Measurements from ENCODE around the gene MGAT4C.
"Not testable (repeated sequence)": the region's sequence is repeated elsewhere in the genome, so short reads cannot be mapped to it uniquely, and the experiment has no call there.

The MGAT4C gene

DNA sequence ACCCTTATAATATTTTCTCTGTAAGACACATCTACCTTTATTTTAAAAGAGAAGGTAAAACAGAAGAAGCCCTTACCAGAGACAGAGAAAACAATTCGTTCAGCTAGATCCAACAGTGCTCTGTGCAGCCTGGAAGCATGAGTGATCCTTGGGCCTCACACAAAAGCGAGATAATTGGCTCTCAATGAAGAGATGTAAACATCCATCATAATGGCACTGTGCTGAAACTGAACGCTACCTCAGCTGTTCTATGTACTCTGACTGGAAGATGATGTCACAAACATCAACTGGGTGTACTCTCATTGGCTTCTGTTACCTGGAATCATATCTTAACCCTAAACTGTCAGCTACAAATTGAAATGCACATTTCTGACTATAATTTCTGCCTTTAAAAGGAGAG, at the start of gene MGAT4C:
Gene MGAT4C (minus strand): TSS at position 229 of the 400 bp plus-strand sequence.
- no peak for DNase-seq

DNA sequence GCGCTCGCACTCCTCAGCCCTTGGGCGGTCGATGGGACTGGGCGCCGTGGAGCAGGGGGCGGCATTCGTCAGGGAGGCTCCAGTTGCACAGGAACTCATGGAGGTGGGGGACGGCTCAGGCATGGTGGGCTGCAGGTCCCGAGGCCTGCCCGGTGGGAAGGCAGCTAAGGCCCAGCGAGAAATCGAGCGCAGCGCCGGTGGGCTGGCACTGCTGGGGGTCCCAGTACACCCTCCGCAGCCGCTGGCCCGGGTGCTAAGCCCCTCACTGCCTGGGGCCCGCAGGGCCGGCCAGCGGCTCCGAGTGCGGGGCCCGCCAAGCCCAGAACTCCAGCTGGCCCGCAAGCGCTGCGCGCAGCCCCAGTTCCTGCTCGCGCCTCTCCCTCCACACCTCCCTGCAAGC, 40.2 kb upstream of the MGAT4C start:
- not testable (repeated sequence) for DNase-seq

DNA sequence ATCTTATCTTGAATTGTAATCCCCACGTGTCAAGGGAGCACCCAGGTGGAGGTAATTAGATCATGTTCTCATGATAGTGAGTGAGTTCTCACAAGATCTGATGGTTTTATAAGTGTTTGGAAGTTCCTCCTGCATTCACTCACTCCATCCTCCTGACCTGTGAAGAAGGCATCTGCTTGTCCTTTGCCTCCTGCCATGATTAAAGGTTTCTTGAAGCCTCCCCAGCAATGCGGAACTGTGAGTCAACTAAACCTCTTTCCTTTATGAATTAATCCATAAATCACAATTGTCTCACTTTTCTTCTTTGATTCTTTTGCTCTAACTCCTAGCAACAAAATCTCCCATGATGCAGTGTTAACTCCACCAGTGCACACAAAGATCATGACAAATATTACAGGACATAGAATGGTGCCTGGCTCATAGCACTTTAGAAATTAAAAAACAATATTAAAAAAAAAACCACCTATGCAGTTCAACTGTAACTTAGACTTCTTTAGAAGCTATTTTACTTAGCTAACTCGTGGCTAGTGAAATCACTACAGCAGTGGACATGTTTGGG, 37.6 kb upstream of the MGAT4C start:
- no peak for DNase-seq

DNA sequence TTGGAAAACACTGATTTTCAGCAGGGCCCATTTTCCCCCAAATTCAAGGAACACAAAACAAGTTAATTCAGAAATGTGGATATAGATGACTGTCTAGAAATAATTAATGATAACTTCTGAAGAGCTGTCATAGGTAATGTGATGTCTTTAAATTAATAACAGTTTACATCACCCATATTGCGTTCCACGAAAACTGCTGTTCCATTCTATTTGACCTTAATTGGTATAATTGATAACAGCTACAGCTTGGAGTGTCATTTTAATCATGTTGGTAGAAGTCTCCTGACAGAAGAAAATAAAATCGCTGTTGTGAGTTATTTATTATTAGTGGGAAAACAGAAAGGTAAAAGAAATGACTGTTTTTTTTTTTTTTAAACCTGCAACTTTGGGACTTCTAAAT, 36.3 kb upstream of the MGAT4C start:
- no peak for DNase-seq

DNA sequence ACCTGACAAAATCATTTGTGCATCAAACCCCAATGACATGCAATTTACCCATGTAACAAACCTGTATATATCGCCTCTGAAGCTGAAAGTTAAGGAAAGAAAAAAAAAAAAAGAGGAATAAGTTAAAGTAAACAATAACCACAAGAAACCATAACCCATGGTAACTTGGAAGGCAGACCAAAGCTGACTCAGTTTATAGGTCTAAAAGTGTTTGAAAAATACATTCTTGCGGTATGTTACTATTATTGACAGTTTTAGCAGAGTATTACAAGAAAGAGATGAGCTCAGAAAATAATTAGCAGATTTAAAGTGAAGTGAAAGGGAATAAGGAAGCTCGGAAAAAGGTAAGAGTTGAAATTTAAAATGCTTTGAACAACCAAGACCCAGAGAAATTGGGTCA, 34.4 kb upstream of the MGAT4C start:
- DNase-seq, result no peak

DNA sequence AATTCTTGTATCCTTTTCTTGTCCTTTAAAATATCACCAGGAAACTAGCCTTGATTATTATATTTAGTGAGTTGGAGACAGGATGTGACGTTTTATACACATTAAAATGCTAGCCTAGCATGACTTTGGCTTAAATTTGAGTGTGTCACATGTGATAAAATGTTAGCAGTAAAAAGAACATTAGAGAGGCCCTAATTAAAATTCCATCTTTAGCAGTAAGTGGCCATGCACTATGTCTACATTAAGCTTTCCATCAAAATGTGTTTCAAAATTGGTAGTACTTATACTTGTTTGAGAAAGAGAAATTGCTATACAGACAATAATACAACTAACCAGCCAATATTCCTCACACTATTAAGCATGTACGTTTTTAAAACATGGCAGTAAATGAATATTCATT, 29.9 kb upstream of the MGAT4C start:
- DNase-seq, result no peak

DNA sequence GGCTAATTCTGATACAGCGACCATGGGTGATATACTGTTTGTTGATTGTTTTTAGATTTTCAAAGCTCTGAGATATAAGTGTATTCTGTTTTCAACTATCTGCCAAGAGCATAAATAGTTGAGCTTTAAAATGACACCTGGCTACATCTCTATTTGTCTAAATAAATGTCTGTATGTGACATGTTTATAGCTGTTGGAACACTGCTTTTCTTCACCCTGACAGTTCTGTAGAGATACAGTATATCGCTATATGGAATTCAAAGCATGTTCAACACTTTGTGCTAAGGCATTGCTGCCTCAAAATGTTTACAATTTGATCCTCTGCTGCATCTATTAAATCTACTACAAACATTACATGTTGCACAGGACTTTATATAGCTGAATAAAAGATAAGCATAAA, 27.4 kb upstream of the MGAT4C start:
- no peak for DNase-seq

DNA sequence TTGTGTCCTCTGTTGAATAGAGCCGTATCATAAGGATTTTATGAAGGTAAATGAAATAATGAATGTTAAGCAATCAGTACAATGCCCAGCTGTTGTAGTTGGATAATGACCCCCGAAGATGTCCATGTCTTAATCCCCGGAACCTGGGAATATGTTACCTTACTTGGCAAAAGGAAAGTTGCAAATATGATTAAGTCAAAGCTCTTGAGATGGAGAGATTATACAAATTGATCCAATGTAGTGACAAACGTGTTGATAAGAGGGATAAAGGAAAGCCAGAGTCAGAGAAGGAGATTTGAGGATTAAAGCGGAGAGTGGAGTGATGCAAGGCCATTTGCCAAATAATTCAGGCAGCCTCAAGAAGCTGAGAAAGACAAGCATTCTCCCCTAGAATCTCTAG, 19.2 kb upstream of the MGAT4C start:
- no peak for DNase-seq

DNA sequence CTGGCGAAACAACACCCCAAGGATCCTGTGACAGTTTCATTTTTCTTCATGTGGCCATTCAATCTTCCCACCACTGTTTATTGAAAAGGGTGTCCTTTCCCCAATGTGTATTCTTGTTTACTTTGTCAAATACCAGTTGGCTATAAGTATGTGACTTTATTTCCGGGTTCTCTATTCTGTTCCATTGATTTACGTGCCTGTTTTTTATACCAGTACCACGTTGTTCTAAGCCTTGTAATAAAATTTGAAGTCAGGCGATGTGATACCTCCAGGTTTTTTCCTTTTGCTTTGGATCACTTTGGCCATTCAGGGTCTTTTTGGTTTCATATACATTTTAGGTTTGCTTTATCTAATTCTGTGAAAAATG, 9.1 kb upstream of the MGAT4C start:
- DNase-seq, result no peak

DNA sequence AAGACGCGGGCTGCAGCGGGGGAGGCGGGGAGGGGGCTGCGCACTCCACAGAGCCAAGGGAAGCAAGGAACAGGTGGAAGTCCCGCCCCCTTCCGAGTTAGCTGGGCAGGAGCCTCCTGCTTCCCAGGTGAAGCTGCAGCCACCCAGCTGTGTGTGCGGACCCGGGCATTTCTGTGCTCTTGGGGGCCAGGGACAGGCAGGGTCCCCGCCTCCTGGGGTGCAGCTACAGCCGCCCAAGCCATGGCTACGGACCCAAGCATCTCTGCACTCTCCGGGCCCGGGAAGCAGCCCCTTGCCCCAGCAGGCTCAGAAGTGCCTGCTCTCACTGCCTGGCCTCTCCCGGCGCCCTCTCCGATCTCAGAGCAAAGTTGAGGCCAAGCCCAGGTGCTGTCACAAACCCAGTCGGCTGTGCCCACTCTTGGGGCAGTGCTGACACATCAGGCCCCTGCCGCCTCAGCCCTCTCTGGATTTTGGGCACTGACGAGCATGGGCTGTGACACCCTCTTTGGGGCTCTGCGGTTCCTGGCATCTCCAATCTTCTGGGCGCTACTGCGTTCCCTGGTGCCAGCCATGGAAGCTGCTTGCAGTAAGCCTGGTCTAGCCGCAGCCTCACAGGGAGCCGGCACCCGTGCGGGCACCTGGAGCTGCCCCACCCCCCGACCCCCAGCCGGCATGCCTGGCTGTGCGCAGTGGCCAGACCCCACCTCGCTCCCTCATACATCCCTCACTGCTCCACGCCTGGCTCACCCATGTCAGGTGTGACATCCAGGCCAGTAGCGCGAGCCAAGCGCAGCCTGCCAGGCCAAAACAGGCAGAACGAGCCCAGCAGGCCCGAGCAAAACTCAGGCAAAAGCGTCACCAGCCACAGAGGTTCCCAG, 8.5 kb upstream of the MGAT4C start:
- DNase-seq, result no peak

DNA sequence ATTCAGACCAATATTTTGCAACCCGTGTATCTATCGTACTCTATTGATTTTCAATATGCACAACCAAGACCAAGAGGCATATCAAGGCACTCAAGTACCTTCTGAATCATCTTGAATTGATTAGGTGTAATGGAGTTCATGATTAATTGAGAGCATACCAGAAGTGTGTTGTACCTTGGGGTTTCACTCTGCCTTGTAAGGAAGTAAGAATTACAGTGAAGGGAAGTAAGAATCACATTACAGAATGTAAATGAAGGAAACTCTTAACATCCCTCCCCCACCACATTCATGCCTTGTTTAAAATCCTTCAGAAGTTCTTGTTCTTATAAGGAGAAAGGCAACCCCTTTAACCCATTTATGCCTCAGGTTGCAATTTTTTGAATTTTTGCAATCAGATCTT, 5.4 kb upstream of the MGAT4C start:
- DNase-seq, result no peak

DNA sequence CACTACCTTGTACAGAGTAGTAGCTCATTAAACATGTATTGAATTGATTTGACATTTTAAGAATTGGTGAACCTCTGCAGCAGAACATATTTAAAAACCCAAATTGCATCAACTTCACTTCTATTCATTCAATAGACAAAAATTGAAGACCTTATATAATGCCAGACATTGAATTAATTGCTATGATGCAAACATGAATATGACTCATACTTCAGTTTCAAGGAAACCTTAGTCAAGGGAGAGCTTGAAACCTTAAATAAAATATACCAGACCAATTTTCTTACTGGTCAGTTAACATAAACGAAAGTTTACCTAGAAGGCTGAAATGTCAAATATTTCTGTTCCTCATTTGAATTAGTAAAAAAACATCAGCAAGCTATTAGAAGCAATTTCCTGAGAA, 5.0 kb upstream of the MGAT4C start:
- no peak for DNase-seq

DNA sequence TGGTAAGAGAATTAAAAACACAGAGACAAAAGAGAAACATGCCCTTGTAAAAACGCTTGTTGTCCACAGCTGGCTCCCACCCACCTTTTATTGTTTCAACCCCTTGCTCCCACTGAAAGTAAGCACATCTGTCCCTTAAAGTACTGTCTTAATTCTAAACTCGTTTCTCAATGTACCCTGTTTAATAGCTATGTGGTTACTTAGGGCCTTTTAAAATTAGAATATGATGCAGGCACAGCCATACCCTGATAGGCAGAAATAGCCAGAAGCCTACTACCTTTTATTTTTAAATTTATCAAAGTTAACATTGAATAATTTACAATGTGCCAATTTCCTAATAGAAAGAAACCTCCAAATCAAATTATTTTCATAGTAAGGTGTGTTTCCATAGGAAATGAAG, 4.0 kb upstream of the MGAT4C start:
- DNase-seq, result no peak

DNA sequence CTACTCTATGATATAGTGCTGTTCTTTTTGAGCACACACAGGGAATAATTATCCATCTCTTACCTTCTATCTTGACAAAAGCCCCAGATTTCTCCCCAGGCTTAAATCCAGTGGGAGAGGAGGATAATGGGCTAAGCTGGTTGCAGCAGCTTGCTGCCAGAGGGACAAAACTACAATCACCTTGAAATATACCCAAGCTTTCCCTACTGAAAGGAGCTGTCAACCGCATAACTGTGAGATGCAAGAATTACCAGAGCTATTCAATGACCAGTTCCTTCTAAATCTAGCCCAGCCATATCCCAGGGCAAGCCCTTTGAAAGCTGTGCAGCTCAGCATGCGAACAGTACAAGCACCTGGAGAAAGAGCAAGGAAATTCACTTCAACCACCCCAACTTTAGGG, 943 bp upstream of the MGAT4C start:
- no peak for DNase-seq

DNA sequence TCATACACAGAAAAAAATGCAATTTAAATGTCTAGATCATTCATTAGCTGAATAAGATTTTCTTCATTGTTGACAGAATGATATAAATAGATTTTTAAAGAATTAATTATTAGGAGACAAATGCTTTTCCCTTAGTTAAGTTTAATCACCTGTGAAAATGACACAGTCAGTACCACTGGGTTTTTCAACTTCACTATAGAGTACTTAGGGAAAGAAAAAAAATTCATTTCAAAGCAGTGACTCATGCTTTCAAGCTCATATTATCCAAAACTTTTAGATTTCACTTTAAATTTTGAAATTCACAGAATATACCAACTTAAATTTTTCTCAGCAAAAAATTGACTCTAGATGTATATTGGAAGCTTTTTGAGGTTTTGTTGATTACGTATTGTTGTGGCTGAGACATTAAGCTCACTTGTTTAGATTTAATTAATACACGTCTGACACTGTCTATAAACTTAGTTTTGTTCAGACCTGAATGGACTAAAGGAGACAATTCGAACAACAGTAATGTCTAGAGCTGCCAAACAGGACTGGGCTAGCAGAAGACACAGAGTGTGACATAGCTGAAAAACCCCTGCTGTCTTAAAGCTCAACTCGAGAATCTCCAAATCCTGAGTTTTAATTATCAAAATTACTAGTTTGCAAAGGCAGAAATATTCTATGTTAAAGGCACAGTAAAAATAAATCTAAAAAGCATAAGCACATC, 1.6 kb downstream of the MGAT4C start:
- no peak for DNase-seq

DNA sequence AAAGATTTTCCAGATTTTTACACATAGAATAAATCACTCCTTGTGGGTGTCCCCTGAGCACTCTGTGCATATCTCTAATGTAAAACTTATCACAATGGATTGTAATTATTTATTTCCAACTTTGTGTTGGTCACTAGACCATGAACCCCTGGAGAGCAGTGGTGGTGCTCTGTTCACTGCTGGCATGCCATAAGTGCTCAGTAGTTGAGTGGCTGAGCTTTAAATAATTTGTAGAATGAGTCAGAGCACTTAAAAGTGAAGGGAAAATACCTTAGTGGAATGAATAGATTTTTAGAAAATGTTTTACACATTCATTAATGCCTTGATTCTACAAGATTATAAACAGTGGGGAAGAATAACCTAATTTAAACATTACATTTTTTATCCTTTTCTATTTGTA, 6.3 kb downstream of the MGAT4C start:
- no peak for DNase-seq

DNA sequence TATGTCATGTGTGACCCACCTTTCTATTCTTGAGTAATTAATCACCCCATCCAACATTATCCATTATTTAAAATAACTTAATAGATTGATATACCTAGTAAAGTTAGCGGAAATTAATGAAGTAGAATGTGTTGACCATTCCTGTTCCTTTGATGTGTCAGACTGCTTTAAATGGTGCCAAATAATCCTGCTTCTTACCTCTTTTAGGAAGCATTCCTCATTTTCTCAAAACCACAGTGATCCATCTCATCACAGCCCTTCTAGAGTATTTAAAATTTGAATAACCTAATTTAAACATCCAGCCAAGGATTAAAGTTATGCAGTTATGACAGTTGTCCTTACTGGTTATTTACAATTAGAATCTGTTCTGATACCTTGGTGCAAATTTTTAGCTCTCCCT, 6.9 kb downstream of the MGAT4C start:
- DNase-seq, result no peak

DNA sequence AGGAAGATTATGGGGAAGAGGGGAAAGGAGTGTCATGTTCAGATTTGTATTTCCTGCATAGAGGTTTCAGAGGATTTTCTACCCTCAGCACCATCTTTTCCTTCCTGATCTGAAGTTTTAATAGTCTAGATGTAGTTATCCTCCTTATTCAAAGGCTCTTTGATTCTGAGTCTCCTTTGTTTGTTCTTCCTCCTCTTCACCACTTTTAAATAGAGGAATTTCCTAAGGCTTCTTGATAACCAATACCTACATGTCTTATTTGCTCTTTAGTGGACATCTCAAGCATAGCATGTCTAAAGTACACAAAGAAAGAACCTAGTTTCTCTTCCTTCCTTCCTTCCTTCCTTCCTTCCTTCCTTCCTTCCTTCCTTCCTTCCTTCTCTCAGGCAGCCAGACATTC, 8.3 kb downstream of the MGAT4C start:
- DNase-seq, result no peak

DNA sequence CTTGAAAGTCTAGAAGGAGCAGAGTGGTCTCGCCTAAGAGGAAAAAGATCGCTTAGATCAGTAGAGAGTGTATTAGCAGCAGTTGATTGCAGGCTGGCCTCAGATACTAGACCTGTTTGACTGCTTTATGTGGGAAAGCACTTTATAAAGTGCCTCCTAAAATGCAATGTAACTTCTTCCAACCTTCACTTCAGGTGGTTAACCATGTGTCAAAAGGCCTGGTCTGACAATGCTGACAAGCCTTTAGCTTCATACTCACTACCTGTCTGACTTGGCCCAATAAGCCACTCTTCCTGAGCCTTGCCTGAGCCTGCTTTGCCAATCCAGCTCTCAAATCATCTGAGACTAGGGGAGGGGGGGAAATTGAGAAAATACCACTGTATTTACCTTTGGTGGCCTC, 14.6 kb downstream of the MGAT4C start:
- DNase-seq, result no peak

DNA sequence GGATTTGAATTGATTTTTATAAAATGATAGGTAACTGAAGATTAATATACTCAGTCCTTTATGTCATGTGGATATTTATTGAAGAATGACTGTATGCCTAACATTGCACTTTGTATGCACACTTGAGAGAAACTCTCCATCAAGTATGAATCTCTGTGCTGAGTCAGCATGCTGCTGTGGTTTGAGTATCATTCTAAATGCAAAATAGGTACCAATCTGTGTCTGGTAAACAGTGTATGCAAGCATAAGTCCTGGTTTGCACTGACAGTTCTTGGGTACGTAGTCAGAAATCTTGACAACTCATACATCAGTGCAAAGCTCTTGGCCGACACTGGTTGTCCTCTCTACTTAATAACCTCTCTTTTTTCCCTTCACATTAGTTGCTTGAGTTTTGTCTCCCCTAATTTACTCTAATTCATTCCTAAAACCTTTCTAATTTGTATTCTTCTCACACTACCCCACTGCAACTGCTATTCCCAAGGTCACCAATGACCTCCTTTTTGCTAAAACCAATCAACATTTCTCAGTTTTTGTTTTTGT, 21.8 kb downstream of the MGAT4C start:
- DNase-seq, result no peak

DNA sequence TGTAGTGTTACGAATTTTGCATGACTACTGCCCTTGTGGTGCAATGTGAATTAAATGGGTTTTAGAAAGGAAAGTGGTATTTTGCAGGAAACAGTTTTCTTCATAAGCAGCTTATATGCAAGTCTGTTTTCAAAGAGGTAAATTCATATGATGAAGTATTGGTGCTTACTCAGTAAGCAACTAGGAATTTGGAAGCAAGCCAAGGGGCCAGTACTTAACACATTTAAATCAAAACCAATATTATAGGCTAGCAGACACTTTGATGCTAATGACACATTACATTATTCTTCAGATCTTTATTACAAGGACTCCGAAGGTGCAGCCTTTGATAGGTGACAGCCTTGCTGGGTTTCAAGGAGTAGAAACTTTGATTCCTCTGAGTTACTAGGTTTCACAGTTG, 23.1 kb downstream of the MGAT4C start:
- DNase-seq, result no peak

DNA sequence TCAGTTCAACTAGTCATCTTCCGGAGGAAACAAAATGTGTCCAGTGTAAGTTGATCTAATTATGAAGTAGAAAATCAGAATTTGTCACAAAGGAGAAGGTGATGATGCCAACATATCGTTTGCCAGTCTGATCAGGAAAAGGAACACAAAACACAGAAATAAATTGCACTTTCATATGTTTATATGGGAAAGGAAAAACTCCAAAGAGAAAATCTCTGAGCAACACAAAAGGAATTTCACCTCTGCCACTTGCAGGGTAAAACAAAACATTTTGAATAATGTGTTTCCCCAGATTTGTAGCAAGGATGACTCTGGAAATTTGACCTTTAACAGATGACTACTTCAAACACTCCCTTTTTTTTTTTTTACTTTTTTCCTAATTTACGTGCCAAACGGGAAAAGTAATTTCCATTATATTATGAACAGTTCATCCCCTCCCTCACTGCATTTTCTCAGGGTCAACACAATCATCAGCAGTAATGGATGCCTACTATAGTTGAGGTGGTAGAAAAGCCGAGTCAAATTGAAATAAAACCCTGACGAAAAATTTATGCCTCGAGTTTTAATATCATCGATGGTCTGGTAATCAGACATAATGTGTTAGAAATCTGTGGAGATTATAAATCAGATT, 25.6 kb downstream of the MGAT4C start:
- no peak for DNase-seq

DNA sequence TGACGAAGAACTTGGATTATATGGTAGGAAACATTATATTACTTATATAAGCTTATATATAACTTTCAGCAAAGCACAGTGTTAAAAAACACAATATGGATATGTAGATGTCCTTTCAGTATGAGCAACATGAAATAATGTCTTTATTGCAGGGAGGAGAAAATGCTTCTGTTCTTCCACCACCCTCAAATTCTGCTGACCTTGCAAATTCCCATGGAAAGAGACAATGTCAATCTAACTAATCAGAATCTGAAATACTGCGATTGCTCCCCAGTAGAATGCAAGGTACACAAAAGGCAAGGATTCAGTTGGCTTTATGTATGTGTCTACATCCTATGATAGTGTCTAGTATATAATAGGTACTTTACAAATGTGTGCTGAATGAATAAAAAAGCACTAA, 26.4 kb downstream of the MGAT4C start:
- no peak for DNase-seq

DNA sequence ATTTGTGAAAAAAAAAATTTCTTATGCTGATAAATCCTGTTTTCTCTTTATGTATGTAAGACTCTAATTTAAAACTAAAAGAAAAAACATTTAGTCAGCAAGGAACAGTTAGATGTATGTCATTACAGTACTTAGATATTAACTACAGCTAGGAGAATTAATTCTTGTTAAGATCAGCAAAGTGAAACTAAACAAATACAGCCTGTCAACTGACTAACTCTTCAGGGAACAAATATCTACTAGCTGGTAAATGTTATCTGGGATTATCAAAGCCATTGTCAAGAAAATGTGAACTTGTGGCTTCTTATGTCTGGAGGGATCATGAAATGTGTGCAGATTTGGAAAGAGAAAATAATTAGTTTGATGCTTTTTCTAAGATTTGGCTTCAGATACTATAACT, 27.5 kb downstream of the MGAT4C start:
- DNase-seq, result no peak

Measured in GDM1 (cell line).